Activated CD4-positive, alpha-beta T cell treated with anti-CD3 and anti-CD28 coated beads, Interleukin-2, amount 50 U/mL, for 1 hour (primary cell): Measurements from ENCODE around the gene EFCC1.
A peak's percentile ranks its signal among the peaks of the same experiment; 100 is the strongest.

ENCODE experiments used
- DNase-seq: peaks from one replicate; pipeline ENCODE4 v3.0.0-alpha.2; 2020

The EFCC1 gene

GRCh38 chr3:128994581-128995546, 6.2 kb upstream of the EFCC1 start:
- DNase-seq: no peak

- DNase-seq: no peak
Observed at GRCh38 chr3:128995737-128996136, 5.4 kb upstream of the EFCC1 start.

- no peak for DNase-seq
Observed at GRCh38 chr3:128996200-128996599, 4.9 kb upstream of the EFCC1 start.

GRCh38 chr3:128996726-128997125, 4.4 kb upstream of the EFCC1 start:
- no peak for DNase-seq

- DNase-seq: no peak
Observed at GRCh38 chr3:128997486-128998133, 3.5 kb upstream of the EFCC1 start.

GRCh38 chr3:128998561-128998960, 2.5 kb upstream of the EFCC1 start:
- DNase-seq: no peak

GRCh38 chr3:128999102-128999501, 2.0 kb upstream of the EFCC1 start:
- DNase-seq: no peak

GRCh38 chr3:129000742-129001100, 383 bp upstream of the EFCC1 start:
- DNase-seq: no peak

- peak; percentile 21 for DNase-seq
Observed at GRCh38 chr3:129001806-129002572, 885 bp downstream of the EFCC1 start.

GRCh38 chr3:129002573-129003569, 1.8 kb downstream of the EFCC1 start:
- DNase-seq: no peak

GRCh38 chr3:129003578-129004112, 2.5 kb downstream of the EFCC1 start:
- DNase-seq: peak; percentile 55

GRCh38 chr3:129004639-129005295, 3.7 kb downstream of the EFCC1 start:
- DNase-seq: no peak

- no peak for DNase-seq
Observed at GRCh38 chr3:129005526-129006303, 4.6 kb downstream of the EFCC1 start.

- DNase-seq: no peak
Observed at GRCh38 chr3:129006864-129007263, 5.8 kb downstream of the EFCC1 start.

- no peak for DNase-seq
Observed at GRCh38 chr3:129007792-129008191, 6.7 kb downstream of the EFCC1 start.

- DNase-seq: no peak
Observed at GRCh38 chr3:129009266-129009665, 8.2 kb downstream of the EFCC1 start.

GRCh38 chr3:129010310-129010956, 9.3 kb downstream of the EFCC1 start:
- no peak for DNase-seq

GRCh38 chr3:129013491-129013891, 12.4 kb downstream of the EFCC1 start:
- DNase-seq: no peak

- DNase-seq: no peak
Observed at GRCh38 chr3:129014148-129014547, 13.0 kb downstream of the EFCC1 start.

- no peak for DNase-seq
Observed at GRCh38 chr3:129014793-129015345, 13.8 kb downstream of the EFCC1 start.
